HG03175 (cell line): ENCODE measurements around the gene TMEM59L.
"Not testable (repeated sequence)": the region's sequence is repeated elsewhere in the genome, so short reads cannot be mapped to it uniquely, and the experiment has no call there.

Experiments used
- ATAC-seq: cut with Tn5 transposase; IDR thresholded peaks from one replicate; pipeline ENCODE4 v1.9.1; 2021; ENCODE audit warnings: mild to moderate bottlenecking, moderate library complexity; ENCODE audit not compliant: unreplicated experiment

TMEM59L gene

DNA sequence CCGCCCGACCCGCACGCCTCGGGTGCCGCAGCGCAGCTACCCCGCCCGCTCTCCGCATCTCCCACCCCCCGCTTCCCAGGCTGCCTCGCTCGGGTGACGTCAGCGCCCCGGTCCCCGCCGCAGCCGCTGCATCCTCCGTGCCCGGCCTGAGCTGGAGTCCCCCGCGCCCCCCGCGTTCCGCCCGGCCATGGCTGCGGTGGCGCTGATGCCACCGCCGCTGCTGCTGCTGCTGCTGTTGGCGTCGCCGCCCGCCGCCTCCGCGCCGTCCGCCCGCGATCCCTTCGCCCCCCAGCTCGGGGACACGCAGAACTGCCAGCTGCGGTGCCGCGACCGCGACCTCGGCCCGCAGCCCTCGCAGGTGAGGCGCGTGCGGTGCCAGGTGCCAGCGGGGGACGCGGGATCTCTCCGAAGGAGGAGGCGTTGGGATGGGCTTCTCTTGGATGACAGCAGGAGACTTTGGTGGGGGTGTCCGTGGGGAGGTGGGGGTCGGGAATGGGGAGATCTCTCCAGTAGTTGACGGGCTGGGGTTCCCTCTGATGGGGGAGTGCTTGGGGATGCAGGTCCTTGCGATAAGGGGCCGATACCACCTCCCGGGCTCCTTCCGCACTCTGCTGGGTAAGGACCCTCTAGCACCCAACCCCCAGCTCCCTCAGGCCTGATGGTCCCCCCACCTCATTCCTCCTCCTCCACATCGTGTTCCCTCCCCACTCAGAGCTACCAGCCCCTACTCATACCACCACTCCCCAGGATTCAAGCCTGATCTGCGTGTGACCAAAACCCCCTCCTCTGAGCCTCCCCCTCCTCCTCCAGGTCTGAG is at the start of gene TMEM59L:
Gene TMEM59L (plus strand): TSS at position 99 of the 817 bp plus-strand sequence. CDS start 89 bp downstream, at position 188.
- ATAC-seq = no peak

GRCh38 chr19:18566953-18567352 is 45.7 kb upstream of the TMEM59L start:
- ATAC-seq = no peak

GRCh38 chr19:18568367-18568766 is 44.3 kb upstream of the TMEM59L start:
- ATAC-seq = no peak

GRCh38 chr19:18571564-18572344 is 40.9 kb upstream of the TMEM59L start, which contains the start of gene UBA52:
Gene UBA52, plus strand, starts transcription at chr19:18571857. Its CDS starts 1,444 bp downstream, at chr19:18573301.
- peak; percentile 92 for ATAC-seq

GRCh38 chr19:18574691-18575291 is 37.9 kb upstream of the TMEM59L start:
- ATAC-seq = no peak

- no peak for ATAC-seq
Measured at GRCh38 chr19:18576383-18576782, 36.3 kb upstream of the TMEM59L start.

GRCh38 chr19:18577365-18577914 is 35.2 kb upstream of the TMEM59L start:
- no peak for ATAC-seq

GRCh38 chr19:18580311-18580710 is 32.4 kb upstream of the TMEM59L start:
- ATAC-seq = no peak

DNA sequence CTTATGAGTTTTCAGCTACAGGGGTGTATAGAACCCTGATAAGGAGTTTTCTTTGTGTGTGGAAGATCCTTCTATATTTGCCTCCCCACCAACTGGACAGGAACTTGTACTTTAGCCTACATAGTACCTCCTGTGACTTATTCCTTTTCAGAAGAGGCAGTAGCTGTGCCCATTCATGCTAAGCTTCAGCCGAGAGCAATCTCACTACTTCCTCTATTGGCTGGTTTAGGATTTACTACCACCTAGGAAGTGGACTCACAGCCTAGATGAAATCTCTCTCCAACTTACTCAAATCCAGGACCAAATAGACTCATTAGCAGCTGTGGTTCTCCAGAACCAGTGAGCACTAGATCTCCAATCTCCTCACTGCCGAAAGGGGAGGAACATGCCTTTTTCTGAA is 26.4 kb upstream of the TMEM59L start:
- no peak for ATAC-seq

DNA sequence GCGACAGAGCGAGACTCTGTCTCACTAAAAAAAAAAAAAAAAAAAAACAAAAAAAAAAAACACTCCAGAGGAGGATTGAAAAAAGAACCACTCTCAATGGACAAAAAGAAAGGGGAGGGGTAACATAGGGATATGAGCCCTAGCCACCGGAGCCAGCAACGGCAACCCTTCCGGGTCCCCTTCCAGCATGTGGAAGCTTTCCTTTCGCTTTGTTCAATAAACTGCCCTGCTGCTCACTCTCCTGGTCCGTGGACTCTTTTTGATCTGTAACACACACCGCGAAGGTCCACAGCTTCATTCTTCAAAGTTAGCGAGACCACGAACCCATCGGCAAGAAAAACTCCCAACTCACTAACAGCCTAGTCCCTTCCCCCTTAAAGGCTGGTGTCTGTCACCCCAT is 25.1 kb upstream of the TMEM59L start:
- ATAC-seq = no peak

- no peak for ATAC-seq
Measured at GRCh38 chr19:18587962-18588610, 24.6 kb upstream of the TMEM59L start.

DNA sequence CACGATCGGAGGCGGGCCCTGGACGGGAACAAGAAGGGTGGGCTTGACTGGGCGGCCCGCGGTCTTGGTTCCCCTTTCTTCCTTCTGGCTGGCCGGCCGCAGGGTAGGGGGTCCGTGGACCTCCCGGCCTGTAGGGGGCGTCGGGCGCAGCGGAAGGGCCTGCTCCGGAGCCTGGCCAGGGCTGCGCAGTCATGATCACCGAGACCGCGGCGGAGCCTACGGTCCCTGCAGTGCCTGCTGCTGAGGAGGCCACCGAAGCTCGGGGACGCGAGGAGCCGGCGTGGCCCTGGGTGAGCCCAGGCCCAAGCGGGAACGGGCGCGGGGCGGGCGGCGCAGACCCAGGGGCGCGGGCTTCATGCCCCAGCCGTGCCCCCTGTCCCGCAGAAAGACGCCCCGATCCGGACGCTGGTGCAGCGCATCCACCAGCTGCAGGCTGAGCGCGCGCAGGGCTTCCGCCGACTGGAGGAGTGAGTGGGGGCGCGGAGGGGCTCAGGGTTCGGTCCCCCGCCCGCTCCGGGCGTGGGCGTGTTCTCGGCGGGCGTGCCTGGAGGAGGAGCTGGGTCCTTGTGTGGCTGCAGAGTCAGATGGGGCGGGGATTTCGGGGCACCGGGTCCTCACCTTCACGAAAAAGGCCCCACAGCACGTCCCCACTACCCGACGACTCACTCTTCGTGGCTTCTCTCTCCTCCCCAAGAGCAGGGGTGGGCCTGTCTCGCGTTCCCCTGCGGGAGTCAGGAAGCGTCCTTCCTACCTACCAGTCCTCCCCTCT is 23.9 kb upstream of the TMEM59L start, which contains the start of gene REX1BD:
Gene REX1BD (plus strand): TSS at position 188 of the 769 bp plus-strand sequence. CDS start 4 bp downstream, at position 192.
- ATAC-seq = peak; percentile 69

- ATAC-seq = peak; percentile 44
Measured at GRCh38 chr19:18589380-18590272, 23.0 kb upstream of the TMEM59L start.

DNA sequence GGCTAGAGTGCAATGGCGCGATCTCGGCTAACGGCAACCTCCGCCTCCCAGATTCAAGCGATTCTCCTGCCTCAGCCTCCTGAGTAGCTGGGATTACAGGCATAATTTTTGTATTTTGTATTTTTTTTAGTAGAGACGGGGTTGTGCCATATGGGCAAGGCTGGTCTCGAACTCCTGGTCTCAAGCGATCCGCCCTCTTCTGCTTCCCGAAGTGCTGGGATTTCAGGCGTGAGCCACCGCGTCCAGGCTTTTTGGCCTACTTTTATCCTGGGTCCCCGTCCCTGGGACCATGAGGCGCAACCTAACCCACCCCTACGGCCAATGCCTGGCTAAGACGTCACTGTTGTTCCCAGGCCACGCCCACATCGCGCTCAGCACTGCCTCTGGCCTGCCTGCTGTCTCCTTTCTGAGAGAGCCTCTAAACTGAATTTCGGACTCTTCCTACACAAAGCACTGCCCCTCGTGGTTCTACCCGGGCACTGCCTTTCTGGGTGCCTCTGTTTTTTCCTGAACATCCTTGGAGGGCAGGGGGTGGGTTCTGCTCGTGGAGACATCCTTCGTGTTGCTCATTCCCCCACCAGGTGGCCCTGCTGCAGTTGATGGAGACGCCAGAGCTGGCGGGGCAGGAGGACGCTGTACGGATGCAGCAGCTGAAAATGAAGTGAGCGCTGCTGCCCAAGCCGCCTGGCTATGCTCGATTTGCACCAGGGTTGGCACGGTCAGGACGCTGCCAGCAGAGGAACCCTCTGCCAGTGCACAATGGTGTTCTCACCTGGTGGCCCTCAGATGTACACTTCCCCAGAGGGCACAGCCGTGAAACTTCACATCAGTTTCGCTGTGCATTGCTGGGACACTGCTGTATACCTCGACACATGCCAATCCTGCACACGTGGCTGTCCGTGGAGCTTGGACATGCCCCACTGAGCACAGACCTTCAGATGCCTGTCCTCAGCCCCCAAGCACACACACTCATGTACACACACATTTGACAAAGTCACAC is 22.1 kb upstream of the TMEM59L start:
- no peak for ATAC-seq

GRCh38 chr19:18591735-18592385 is 20.8 kb upstream of the TMEM59L start:
- no peak for ATAC-seq

- ATAC-seq = not testable (repeated sequence)
Measured at GRCh38 chr19:18592732-18593131, 19.9 kb upstream of the TMEM59L start.
